HG03378 (cell line): ENCODE measurements around the gene MLPH.
"Not testable (repeated sequence)": the region's sequence is repeated elsewhere in the genome, so short reads cannot be mapped to it uniquely, and the experiment has no call there.

ENCODE experiments used
- ATAC-seq: cut with Tn5 transposase; IDR thresholded peaks from one replicate; pipeline ENCODE4 v1.9.1; 2021; ENCODE audit warnings: mild to moderate bottlenecking, moderate library complexity; ENCODE audit not compliant: unreplicated experiment

MLPH gene

DNA sequence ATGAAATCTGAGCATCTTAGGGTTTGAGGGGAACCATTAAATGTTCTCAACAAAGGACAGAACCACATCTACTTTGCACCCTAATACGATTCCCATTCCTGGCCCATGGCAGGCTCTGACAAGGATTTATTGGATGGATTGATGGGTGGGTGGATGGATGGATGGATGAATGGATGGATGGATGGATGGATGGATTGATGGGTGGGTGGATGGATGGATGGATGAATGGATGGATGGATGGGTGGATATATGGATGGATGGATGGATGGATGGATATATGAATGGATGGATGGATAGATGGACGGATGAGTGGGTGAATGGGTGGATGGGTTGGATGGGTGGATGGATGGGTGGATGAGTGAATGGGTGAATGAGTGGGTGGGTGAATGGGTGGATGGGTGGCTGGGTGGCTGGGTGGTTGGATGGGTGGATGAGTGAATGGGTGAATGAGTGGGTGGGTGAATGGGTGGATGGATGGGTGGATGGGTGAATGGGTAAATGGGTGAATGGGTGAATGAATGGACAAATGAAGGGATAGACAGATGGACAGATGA lies 29.6 kb upstream of the MLPH start:
- no peak for ATAC-seq

DNA sequence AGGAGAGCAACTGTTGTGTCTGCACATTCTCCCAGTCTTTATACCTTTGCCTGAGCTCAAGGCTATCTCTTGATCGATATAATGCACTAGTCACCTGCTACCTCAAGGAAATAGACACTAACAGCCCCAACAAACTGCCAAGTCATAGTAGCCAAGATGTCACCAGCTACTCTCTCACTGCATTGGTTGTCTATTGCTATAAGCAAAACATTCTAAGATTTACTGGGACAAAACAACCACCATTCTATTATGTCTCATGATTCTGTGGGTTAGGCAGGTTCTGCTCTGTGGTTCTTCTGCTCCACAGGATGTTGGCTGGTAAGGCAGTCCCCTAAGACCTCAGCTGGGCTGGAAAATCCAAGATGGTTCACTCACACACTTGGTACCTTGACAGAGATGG lies 28.5 kb upstream of the MLPH start:
- ATAC-seq, result no peak

GRCh38 chr2:237459226-237459625 lies 27.8 kb upstream of the MLPH start:
- ATAC-seq, result no peak

GRCh38 chr2:237459741-237460174 lies 27.3 kb upstream of the MLPH start:
- ATAC-seq, result no peak

DNA sequence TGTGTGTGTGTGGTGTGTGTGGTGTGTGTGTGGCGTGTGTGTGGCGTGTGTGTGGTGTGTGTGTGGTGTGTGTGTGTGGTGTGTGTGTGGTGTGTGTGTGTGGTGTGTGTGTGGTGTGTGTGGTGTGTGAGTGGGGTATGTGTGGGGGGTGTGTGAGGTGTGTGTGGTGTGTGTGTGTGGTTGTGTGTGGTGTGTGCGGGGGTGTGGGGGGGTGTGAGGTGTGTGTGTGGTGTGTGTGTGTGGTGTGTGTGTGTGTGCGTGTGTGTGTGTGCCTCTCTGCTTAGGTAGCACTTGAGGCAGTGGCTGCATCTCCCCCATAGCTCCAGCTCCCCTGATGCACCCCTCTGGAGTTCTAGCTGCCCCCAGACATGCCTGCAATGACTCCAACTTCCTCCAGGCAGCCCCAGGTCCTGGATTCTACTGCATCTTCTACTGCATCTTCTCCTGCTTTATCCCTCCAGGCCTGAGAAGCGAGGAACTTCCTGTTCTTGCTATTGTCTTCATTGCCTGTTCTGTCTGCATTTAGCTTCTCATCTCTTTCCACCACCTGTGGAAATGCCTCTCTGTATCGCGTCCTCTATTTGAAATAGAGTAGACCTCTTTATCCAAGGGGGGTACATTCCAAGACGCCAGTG lies 22.2 kb upstream of the MLPH start:
- ATAC-seq, result no peak

GRCh38 chr2:237465515-237466148 lies 21.4 kb upstream of the MLPH start:
- no peak for ATAC-seq

- ATAC-seq, result no peak
These were observed 20.8 kb upstream of the MLPH start for GRCh38 chr2:237466211-237466610.

- ATAC-seq, result no peak
These were observed 19.4 kb upstream of the MLPH start for GRCh38 chr2:237467447-237468179.

DNA sequence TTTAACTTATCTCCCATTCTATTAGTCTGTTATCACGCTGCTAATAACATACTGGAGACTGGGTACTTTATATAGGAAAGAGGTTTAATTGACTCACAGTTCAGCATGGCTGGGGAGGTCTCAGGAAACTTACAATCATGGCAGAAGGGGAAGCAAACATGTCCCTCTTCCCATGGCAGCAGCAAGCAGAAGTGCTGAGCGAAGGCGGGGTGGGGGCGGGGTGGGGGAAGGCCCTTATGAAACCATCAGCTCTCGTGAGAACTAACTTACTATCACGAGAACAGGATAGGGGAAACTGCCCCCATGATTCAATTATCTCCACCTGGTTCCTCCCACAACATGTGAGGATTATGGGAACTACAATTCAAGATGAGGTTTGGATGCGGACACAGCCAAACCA lies 17.6 kb upstream of the MLPH start:
- not testable (repeated sequence) for ATAC-seq

DNA sequence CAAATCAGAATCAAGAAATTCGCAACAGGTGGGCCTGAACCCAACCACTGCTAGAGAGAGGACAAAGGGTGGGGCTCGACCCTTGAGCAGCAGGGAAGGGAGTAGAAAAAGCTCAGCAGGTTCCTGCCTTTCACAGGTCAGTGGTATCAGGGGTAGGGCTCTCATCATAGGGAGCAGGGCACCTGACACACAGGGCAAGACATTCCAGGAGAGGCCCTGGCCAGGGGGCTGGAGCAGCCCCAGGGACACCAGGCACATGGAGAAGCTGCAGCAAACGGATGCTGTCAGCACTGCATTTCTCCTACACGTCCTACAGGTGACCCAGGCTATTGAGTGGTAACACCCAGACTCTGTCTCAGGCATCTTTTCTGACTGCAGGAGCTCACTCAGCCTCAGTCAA lies 17.2 kb upstream of the MLPH start:
- no peak for ATAC-seq

DNA sequence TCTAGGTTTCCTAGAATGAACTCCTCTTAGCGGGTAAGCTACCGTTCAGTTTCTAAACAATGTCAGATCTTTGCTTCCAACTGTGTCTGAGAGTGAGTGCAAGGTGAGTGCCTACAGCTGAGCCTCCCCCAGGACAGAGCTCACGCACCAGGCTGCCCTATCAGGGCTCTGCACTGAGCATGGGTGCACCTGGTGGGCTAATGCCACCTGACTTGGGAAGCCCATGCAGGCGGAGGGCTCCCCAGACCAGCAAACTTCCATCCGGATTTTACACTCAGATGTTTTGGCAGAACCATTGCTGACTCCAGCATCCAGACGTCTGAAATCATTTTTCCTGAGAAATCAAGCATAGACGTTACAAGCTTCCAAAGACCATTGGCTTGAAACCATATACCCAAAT lies 16.1 kb upstream of the MLPH start:
- no peak for ATAC-seq

DNA sequence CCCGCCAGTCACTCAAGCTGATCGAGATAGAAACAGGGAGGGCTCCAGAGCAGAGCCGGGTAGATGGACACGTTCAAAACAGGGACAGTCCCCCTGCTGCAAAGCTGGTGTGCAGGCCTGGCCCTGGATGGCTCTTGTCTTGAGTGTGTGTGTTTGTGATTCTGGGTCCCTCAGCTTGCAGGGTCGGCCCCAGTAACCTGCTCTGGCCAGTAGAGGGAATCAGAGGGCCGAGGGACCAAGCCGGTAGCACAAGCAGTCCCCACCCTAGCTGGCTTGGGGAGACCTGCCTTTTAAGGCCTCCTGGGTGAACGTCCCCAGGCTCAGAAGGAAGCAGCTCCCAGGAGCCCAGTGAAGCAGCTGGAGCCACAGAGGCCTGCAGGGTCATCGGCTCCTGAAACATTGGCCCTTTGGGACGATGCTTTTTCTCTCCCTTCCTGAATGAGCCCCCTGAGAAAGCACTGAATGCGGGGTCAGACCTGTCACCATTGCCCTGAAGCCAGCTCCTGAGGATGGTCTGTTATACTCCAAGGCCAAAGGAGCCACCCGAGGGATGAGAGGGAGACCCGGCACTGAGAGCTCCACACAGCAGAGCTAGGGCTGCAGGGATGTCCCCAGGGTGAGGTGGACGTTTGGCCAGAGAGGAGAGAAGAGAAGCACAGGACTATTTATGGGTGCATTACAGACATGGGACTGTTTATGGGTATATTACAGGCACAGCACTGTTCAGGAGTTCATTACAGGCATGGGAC lies 15.4 kb upstream of the MLPH start:
- no peak for ATAC-seq

GRCh38 chr2:237472187-237472712 lies 14.8 kb upstream of the MLPH start:
- no peak for ATAC-seq

GRCh38 chr2:237472909-237473877 lies 13.9 kb upstream of the MLPH start:
- no peak for ATAC-seq

GRCh38 chr2:237473878-237474441 lies 13.1 kb upstream of the MLPH start:
- no peak for ATAC-seq

GRCh38 chr2:237474442-237474911 lies 12.6 kb upstream of the MLPH start:
- no peak for ATAC-seq

- ATAC-seq, result no peak
These were observed 11.9 kb upstream of the MLPH start for GRCh38 chr2:237474931-237475703.

DNA sequence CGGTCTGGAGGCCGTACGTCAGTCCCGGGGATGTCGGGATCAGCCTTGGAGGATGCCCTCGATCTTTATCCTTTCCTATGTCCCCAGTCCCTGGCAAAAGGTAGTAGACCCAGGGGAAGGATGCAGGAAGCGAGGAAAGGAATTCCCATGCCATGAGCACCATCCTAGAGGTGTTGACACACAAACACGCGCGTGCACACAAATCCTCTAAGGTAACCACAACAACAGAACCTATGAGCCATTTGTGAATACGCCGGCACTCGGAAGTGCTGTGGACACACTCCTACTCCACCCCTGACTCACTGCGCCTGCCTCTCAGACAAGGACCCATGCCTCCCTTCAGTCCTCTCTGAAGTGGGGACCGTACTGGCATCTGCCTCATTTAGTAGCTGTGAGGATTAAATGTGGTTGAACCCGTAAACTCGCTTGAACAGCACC lies 11.3 kb upstream of the MLPH start:
- ATAC-seq, result no peak
